ENCODE data around the gene ETF1.

The ETF1 gene

DNA sequence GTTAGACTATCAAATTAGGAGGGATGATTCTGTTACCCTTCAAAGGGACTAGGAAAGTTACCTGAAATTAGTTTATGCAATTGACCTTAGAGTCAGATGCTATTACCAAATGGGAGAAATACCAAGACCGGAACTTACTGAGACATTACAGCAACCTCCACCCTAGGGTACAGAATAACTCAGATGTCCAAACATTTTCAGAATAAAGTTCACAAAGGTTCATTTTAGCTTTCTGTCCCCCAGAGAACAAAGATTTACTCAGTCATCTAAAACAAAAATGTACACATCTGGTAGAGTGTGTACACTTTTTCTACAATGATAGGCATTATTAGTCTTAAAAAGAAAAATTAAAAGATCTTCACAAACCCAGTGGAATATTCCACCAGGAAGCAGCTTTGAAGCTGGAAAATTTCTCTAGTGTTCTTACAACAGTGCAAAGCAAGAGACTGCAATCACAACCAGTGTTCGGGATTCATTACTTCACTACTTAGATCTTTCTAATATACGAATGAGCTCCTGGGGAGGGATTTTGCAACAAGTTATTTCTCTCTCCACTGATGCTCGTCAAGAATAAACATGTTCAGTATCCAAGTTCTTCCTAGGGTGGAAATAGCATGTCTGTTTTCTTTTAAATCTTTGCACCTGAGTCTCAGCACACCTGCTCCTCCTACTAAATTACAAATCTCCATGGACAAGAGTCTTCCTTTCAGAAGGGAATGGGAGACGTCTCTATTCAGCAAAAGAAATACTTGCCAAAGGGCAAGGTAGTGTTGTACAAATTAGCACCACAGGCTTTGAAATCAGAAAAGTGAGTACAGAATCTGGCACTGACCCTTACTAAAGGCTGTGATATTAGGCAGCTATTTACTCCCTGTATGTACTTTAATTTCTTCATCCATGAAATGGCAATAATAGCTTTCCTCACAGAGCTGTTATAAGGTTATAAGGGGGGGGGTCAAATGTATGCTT lies 8.8 kb downstream of the ETF1 start:
- peaks cover 8% of the 10 kb centered on the region for H3K36me3 ChIP-seq (ENCODE audit: control insufficient read depth, insufficient read depth, low read length)

DNA sequence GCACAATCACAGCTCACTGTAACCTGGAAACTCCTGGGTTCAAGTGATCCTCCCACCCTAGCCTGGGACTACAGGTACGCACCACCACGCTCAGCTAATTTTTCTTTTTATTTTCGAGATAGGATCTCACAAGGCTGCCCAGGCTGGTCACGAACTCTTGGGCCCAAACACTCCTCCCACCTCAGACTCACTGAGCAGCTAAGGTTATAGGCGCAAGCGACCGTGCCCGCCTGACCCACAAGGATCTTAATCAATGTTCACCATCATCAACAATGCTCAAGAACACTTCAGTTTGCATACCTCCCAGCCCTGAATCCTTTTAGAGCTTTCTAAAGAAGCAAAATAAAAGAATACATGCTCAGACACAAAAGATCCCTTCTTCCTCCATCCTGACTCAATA lies 13.2 kb downstream of the ETF1 start:
- Histone ChIP-seq H3K27me3 (replicated peaks; ENCODE audit: control insufficient read depth, insufficient read depth, low read length, poor library complexity, severe bottlenecking) (no peaks in the 10 kb centered on the region), H3K9me3 (ENCODE audit: control insufficient read depth, low read length) (no peaks in the 10 kb centered on the region), H3K4me3 (ENCODE audit: insufficient read depth, low read depth, low read length, poor library complexity, severe bottlenecking) (no peak overlapping the region), H3K4me1 (ENCODE audit: control insufficient read depth, insufficient read depth, low read length, poor library complexity, severe bottlenecking) (no peaks in the 10 kb centered on the region), H3K27ac (ENCODE audit: insufficient read depth, low read length, poor library complexity, severe bottlenecking) (no peak overlapping the region), H3K36me3 (ENCODE audit: control insufficient read depth, insufficient read depth, low read length) (no peaks in the 10 kb centered on the region)
- no peak for DNase-seq

More for the DNA sequence above, 8.8 kb downstream of the ETF1 start:
- DNase-seq = no peak
- Histone ChIP-seq H3K9me3 (ENCODE audit: control insufficient read depth, low read length) (no peaks in the 10 kb centered on the region), H3K27ac (ENCODE audit: insufficient read depth, low read length, poor library complexity, severe bottlenecking) (no peak overlapping the region), H3K27me3 (replicated peaks; ENCODE audit: control insufficient read depth, insufficient read depth, low read length, poor library complexity, severe bottlenecking) (no peaks in the 10 kb centered on the region), H3K4me1 (ENCODE audit: control insufficient read depth, insufficient read depth, low read length, poor library complexity, severe bottlenecking) (no peaks in the 10 kb centered on the region), H3K4me3 (ENCODE audit: insufficient read depth, low read depth, low read length, poor library complexity, severe bottlenecking) (no peak overlapping the region)

DNA sequence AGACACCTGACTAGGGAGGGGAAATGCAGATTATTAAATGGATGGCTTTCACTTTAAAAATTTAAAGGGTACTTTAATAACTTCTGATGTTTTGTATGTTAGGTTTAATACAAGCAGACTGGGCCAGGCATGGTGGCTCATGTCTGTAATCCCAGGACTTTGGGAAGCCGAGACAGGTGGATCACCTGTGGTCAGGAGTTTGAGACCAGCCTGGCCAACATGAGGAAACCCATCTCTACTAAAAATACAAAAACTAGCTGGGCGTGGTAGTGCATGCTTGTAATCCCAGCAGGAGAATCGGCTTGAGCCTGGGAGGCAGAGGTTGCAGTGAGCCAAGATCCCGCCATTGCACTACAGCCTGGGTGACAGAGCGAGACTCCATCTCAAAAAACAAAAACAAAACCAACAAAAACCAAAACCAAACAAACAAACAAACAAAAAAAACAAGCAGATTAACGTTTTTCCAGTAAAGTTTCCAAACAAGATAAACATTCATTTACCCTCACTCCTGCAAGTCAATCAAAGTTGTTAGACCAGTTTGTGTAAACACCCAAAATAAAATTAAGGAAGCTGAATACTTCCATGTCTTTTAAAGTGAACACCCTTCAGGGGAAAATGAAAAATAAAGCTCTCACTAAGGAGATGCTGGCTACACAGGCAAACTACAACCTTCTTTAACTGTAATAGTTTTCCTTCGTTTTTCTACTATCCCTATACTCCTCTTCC lies 14.1 kb downstream of the ETF1 start:
- Histone ChIP-seq H3K4me1 (ENCODE audit: control insufficient read depth, insufficient read depth, low read length, poor library complexity, severe bottlenecking) (no peaks in the 10 kb centered on the region), H3K36me3 (ENCODE audit: control insufficient read depth, insufficient read depth, low read length) (no peaks in the 10 kb centered on the region), H3K4me3 (ENCODE audit: insufficient read depth, low read depth, low read length, poor library complexity, severe bottlenecking) (no peak overlapping the region), H3K27me3 (replicated peaks; ENCODE audit: control insufficient read depth, insufficient read depth, low read length, poor library complexity, severe bottlenecking) (no peaks in the 10 kb centered on the region), H3K9me3 (ENCODE audit: control insufficient read depth, low read length) (no peaks in the 10 kb centered on the region), H3K27ac (ENCODE audit: insufficient read depth, low read length, poor library complexity, severe bottlenecking) (no peak overlapping the region)
- DNase-seq = no peak

- Histone ChIP-seq H3K4me1 (ENCODE audit: control insufficient read depth, insufficient read depth, low read length, poor library complexity, severe bottlenecking) (no peaks in the 10 kb centered on the region), H3K36me3 (ENCODE audit: control insufficient read depth, insufficient read depth, low read length) (no peaks in the 10 kb centered on the region), H3K27ac (ENCODE audit: insufficient read depth, low read length, poor library complexity, severe bottlenecking) (no peak overlapping the region), H3K9me3 (ENCODE audit: control insufficient read depth, low read length) (no peaks in the 10 kb centered on the region), H3K27me3 (replicated peaks; ENCODE audit: control insufficient read depth, insufficient read depth, low read length, poor library complexity, severe bottlenecking) (no peaks in the 10 kb centered on the region), H3K4me3 (ENCODE audit: insufficient read depth, low read depth, low read length, poor library complexity, severe bottlenecking) (no peak overlapping the region)
- no peak for DNase-seq
These were observed 14.8 kb downstream of the ETF1 start for GRCh38 chr5:138528208-138528607.

- no peaks in the 10 kb centered on the region for H3K27me3 ChIP-seq (replicated peaks; ENCODE audit: control insufficient read depth, insufficient read depth, low read length, poor library complexity, severe bottlenecking)
- no peaks in the 10 kb centered on the region for H3K36me3 ChIP-seq (ENCODE audit: control insufficient read depth, insufficient read depth, low read length)
- H3K4me3 ChIP-seq (ENCODE audit: insufficient read depth, low read depth, low read length, poor library complexity, severe bottlenecking) = no peak overlapping the region
- H3K9me3 ChIP-seq (ENCODE audit: control insufficient read depth, low read length) = no peaks in the 10 kb centered on the region
- no peak for DNase-seq
- no peak overlapping the region for H3K27ac ChIP-seq (ENCODE audit: insufficient read depth, low read length, poor library complexity, severe bottlenecking)
- no peaks in the 10 kb centered on the region for H3K4me1 ChIP-seq (ENCODE audit: control insufficient read depth, insufficient read depth, low read length, poor library complexity, severe bottlenecking)
These were observed 15.9 kb downstream of the ETF1 start for GRCh38 chr5:138527170-138527569.

- no peaks in the 10 kb centered on the region for H3K4me1 ChIP-seq (ENCODE audit: control insufficient read depth, insufficient read depth, low read length, poor library complexity, severe bottlenecking)
- no peak for DNase-seq
- peaks cover 6% of the 10 kb centered on the region for H3K36me3 ChIP-seq (ENCODE audit: control insufficient read depth, insufficient read depth, low read length)
- no peak overlapping the region for H3K4me3 ChIP-seq (ENCODE audit: insufficient read depth, low read depth, low read length, poor library complexity, severe bottlenecking)
- no peak overlapping the region for H3K27ac ChIP-seq (ENCODE audit: insufficient read depth, low read length, poor library complexity, severe bottlenecking)
- no peaks in the 10 kb centered on the region for H3K27me3 ChIP-seq (replicated peaks; ENCODE audit: control insufficient read depth, insufficient read depth, low read length, poor library complexity, severe bottlenecking)
- no peaks in the 10 kb centered on the region for H3K9me3 ChIP-seq (ENCODE audit: control insufficient read depth, low read length)
These were observed 19.6 kb downstream of the ETF1 start for GRCh38 chr5:138523406-138523805.

- Histone ChIP-seq H3K4me1 (ENCODE audit: control insufficient read depth, insufficient read depth, low read length, poor library complexity, severe bottlenecking) (no peaks in the 10 kb centered on the region), H3K4me3 (ENCODE audit: insufficient read depth, low read depth, low read length, poor library complexity, severe bottlenecking) (no peak overlapping the region), H3K9me3 (ENCODE audit: control insufficient read depth, low read length) (no peaks in the 10 kb centered on the region), H3K36me3 (ENCODE audit: control insufficient read depth, insufficient read depth, low read length) (peaks cover 28% of the 10 kb centered on the region), H3K27me3 (replicated peaks; ENCODE audit: control insufficient read depth, insufficient read depth, low read length, poor library complexity, severe bottlenecking) (no peaks in the 10 kb centered on the region), H3K27ac (ENCODE audit: insufficient read depth, low read length, poor library complexity, severe bottlenecking) (no peak overlapping the region)
- no peak for DNase-seq
These were observed 22.1 kb downstream of the ETF1 start for GRCh38 chr5:138520971-138521370.

GRCh38 chr5:138517437-138517836 lies 25.6 kb downstream of the ETF1 start:
- H3K4me3 ChIP-seq (ENCODE audit: insufficient read depth, low read depth, low read length, poor library complexity, severe bottlenecking) = no peak overlapping the region
- H3K27me3 ChIP-seq (replicated peaks; ENCODE audit: control insufficient read depth, insufficient read depth, low read length, poor library complexity, severe bottlenecking) = no peaks in the 10 kb centered on the region
- no peaks in the 10 kb centered on the region for H3K9me3 ChIP-seq (ENCODE audit: control insufficient read depth, low read length)
- no peak overlapping the region for H3K27ac ChIP-seq (ENCODE audit: insufficient read depth, low read length, poor library complexity, severe bottlenecking)
- no peak for DNase-seq
- H3K36me3 ChIP-seq (ENCODE audit: control insufficient read depth, insufficient read depth, low read length) = peaks cover 63% of the 10 kb centered on the region
- H3K4me1 ChIP-seq (ENCODE audit: control insufficient read depth, insufficient read depth, low read length, poor library complexity, severe bottlenecking) = no peaks in the 10 kb centered on the region

DNA sequence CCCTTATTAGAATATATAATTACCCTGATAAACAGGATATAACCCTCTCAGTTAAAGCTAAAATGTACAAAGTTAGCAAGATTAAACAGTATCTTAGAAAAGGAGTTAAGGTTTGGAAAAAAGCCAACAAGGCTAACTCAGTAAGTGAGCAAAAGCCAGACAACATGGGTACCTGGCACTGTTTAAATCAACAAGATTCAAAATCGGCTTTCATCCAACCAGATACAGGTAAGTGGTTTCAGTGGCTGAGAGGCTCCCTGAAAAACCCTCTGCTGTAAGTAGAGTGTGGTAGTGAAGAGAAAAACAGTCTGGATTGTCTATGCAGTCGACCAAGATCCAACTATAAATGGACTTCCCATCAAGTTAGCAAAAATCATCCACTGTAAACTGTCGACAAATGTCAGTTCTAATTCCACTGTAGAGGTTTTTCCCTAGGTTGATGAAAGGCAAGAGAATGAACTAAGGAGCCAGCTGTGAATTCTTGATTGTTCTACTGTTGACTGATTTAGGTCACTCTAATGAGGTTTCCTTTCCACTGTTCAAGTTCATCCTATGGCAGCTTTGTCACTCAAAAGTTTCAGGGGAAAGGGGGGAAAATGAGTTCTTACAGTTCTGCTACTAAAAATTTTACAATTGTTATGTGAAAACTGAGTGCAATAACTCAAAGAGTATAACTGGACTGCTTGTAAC lies 27.3 kb downstream of the ETF1 start:
- Histone ChIP-seq H3K36me3 (ENCODE audit: control insufficient read depth, insufficient read depth, low read length) (peaks cover 75% of the 10 kb centered on the region), H3K4me3 (ENCODE audit: insufficient read depth, low read depth, low read length, poor library complexity, severe bottlenecking) (no peak overlapping the region)

More for the DNA sequence above, 27.3 kb downstream of the ETF1 start:
- Histone ChIP-seq H3K27me3 (replicated peaks; ENCODE audit: control insufficient read depth, insufficient read depth, low read length, poor library complexity, severe bottlenecking) (no peaks in the 10 kb centered on the region), H3K9me3 (ENCODE audit: control insufficient read depth, low read length) (no peaks in the 10 kb centered on the region), H3K27ac (ENCODE audit: insufficient read depth, low read length, poor library complexity, severe bottlenecking) (no peak overlapping the region), H3K4me1 (ENCODE audit: control insufficient read depth, insufficient read depth, low read length, poor library complexity, severe bottlenecking) (no peaks in the 10 kb centered on the region)
- no peak for DNase-seq
